Measurements from ENCODE around the gene ZNF223. TPM values are rescaled to one million over a fixed set of nuclear protein-coding genes. Genes with fewer than 3 reads are reported as not detected.

Gene ZNF223
- total RNA-seq, 1 donor from 2014 or later: 0.18 TPM

DNA sequence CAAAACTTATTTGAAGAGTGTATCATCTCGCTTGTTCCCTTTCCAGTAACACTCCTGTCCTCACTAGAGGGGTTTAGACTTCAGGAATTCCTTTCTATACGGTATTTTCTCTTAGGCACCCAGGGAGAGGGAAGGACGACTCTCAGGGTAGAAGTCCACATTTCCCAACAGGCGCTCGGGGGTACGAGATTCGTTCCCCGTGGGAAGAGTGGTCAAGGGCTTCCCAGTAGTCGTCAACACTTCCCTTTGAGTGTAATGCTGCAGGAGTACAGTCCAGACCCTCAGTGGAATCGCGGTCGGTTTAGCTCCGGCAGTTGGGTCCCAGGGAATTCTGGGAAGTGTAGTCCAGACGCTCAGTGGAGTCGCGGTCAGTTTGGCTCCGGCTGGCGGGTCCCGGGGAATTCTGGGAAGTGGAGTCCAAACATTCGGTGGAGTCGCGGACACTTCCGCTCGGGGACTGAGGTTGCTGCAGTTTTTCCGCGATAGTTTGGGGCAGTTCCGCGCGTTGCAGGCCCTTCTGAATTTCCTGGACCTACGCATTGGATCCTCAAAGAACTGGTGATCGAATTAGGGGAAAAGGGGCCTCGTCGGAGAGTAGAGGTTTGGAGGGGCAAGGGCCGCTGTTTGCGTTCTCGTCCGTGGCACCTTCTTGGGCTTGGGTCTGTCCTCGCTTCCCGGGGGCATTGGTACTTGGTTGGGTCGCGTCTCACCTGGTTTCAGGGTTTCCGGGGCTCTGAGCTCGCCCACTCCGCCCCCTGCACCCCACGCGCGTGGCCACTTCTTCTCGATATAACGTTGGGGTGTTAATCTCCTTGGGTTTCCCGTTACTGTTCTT, 42.3 kb downstream of the ZNF223 start, which contains the start of gene ZNF224:
Gene ZNF224 (plus strand): TSS at position 431 of the 835 bp plus-strand sequence. CDS start 3,513 bp downstream, outside the sequence.
- H3K27me3 Mint-ChIP-seq (ENCODE audit: insufficient read depth): no peaks in the 10 kb centered on the region
- intact Hi-C loops (cut with micrococcal nuclease): loop anchor here (1.0 to 5.0 kb wide), 11 partner anchors 19 to 267 kb away; partner anchors contain the start of genes ZNF155, ZNF222, ZNF225 and ZNF227
- peaks cover 25% of the 10 kb centered on the region for H3K36me3 Mint-ChIP-seq (ENCODE audit: low read depth)
- peaks cover 17% of the 10 kb centered on the region for H3K9me3 Mint-ChIP-seq
- H3K4me1 Mint-ChIP-seq (ENCODE audit: low read depth): peaks cover 22% of the 10 kb centered on the region
- peak within 1 kb of the TSS; percentile 98 for H3K4me3 Mint-ChIP-seq
- peak within 1 kb of the TSS; percentile 91 for H3K27ac Mint-ChIP-seq
- peak; percentile 73 for DNase-seq (ENCODE audit: low spot score)

DNA sequence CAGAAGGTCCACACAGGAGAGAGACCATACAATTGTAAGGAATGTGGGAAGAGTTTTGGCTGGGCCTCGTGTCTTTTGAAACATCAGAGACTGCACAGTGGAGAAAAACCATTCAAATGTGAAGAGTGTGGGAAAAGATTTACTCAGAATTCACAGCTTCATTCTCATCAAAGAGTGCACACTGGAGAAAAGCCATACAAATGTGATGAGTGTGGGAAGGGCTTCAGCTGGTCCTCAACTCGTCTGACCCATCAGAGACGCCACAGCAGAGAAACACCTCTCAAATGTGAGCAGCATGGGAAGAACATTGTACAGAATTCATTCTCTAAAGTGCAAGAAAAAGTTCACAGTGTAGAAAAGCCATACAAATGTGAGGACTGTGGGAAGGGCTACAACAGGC, 55.9 kb downstream of the ZNF223 start:
- H3K4me3 Mint-ChIP-seq: no peak overlapping the region
- intact Hi-C loops (cut with micrococcal nuclease): no loop called here
- peaks cover 77% of the 10 kb centered on the region for H3K9me3 Mint-ChIP-seq
- H3K36me3 Mint-ChIP-seq (ENCODE audit: low read depth): peaks cover 59% of the 10 kb centered on the region
- DNase-seq (ENCODE audit: low spot score): no peak
- H3K27me3 Mint-ChIP-seq (ENCODE audit: insufficient read depth): no peaks in the 10 kb centered on the region
- H3K4me1 Mint-ChIP-seq (ENCODE audit: low read depth): peaks cover 10% of the 10 kb centered on the region
- H3K27ac Mint-ChIP-seq: no peak overlapping the region

DNA sequence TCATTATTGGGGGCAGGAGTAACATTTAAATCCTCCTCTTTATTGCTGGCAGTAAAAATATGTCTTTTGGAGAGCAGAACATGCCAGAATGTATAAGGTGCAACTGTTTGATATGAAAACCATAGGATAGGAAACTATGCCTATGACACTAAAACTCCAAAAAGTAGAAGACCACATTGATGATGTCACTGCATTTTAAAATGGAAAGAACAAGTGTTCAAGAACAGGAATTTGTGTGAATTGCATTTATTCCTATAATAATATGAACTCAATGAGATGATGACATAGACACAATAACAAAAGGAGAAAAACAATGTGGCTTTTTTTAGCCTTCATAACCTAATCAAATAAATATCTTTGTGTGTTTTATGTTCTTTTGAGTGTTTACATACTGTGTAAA, 57.6 kb downstream of the ZNF223 start:
- H3K36me3 Mint-ChIP-seq (ENCODE audit: low read depth): peaks cover 45% of the 10 kb centered on the region
- H3K27me3 Mint-ChIP-seq (ENCODE audit: insufficient read depth): no peaks in the 10 kb centered on the region
- H3K4me3 Mint-ChIP-seq: no peak overlapping the region
- no peak overlapping the region for H3K27ac Mint-ChIP-seq
- peaks cover 22% of the 10 kb centered on the region for H3K4me1 Mint-ChIP-seq (ENCODE audit: low read depth)
- H3K9me3 Mint-ChIP-seq: peaks cover 60% of the 10 kb centered on the region
- intact Hi-C loops (cut with micrococcal nuclease): no loop called here
- no peak for DNase-seq (ENCODE audit: low spot score)

DNA sequence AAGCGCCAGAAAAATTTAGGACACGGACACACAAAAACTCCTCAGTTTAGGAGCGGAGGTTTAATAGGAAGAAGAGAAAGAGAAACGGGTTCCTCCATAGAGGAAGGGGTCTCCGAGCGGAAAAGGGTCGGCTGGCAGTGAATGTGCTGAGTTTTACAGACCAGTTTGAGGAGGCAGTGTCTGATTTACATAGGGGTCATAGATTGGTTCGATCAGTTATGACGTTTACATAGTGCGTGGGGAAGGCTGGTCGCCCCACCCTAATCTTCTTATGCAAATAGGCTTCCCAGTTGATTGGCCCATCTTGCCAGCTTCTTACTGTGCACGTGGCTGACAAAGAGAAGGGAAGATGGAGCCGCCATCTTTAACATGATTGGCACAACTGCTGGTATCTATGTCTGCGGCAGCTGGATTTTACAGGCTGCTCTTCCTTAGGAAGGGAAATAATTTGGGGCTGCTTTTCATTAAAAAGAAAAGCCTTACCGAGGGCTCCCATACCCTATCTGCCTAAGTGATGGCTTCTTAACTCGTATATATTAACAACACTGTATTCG, 60.2 kb downstream of the ZNF223 start:
- H3K9me3 Mint-ChIP-seq: peaks cover 41% of the 10 kb centered on the region

DNA sequence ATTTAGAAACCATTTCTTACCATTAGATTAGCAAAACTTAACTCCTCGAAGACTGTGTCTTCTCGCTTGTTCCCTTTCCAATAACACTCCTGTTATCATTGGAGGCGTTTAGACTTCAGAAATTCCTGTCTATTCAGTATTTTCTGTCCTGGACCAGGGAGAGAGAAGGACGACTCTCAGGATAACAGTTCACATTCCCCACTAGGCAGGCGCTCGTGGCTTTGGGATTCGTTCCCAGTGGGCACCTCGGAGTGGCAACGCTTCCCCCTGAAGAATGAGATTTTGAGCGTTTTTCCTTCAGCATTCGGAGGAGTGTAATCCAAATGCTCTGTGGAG, 60.9 kb downstream of the ZNF223 start:
- peaks cover 29% of the 10 kb centered on the region for H3K36me3 Mint-ChIP-seq (ENCODE audit: low read depth)
- H3K9me3 Mint-ChIP-seq: peaks cover 33% of the 10 kb centered on the region
- peak overlapping the region; percentile 100 for H3K4me3 Mint-ChIP-seq
- no peak for DNase-seq (ENCODE audit: low spot score)
- H3K4me1 Mint-ChIP-seq (ENCODE audit: low read depth): peaks cover 30% of the 10 kb centered on the region
- intact Hi-C loops (cut with micrococcal nuclease): loop anchor here (1.0 to 5.0 kb wide), 11 partner anchors 18 to 388 kb away; partner anchors contain the start of genes ZNF155, ZNF180, ZNF224 and ZNF226
- H3K27me3 Mint-ChIP-seq (ENCODE audit: insufficient read depth): no peaks in the 10 kb centered on the region
- H3K27ac Mint-ChIP-seq: peak overlapping the region; percentile 88

More for the DNA sequence above, 60.2 kb downstream of the ZNF223 start:
- DNase-seq (ENCODE audit: low spot score): no peak
- Mint-ChIP-seq H3K27me3 (ENCODE audit: insufficient read depth) (no peaks in the 10 kb centered on the region), H3K4me1 (ENCODE audit: low read depth) (peaks cover 30% of the 10 kb centered on the region), H3K36me3 (ENCODE audit: low read depth) (peaks cover 31% of the 10 kb centered on the region), H3K4me3 (peak overlapping the region; percentile 74), H3K27ac (no peak overlapping the region)
- intact Hi-C loops (cut with micrococcal nuclease): loop anchor here (2.0 to 5.0 kb wide), 3 partner anchors 101 to 177 kb away; partner anchors contain the start of genes ZNF155, ZNF227 and ZNF45

DNA sequence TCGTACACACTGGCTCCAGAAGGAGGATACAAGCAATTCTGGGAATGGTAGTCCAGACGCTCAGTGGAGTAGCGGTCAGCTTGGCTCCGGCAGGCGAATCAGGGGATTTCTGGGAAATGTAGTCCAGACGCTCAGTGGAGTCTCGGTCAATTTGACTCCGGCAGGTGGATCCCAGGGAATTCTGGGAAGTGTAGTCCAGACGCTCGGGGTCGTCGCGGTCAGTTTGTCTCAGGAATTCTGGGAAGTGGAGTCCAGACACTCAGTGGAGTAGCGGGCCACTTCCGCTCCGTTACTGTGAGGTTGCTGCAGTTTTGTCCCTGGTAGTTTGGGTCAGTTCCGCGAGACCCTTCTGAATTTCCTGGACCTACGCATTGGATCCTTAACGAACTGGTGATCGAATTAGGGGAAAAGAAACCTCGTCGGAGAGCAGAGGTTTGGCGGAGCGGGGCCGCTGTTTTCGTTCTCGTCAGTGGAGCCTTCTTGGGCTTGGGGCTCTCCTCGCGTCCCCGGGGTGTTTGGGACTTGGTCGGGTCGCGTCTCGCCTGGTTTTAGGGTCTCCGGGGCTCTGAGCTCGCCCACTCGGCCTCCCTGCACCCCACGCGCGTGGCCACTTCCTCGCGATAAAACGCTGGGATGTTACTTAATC, 61.4 kb downstream of the ZNF223 start, which contains the start of gene ZNF225:
Gene ZNF225 (plus strand): TSS at position 262 of the 646 bp plus-strand sequence. CDS start 2,429 bp downstream, outside the sequence.
- intact Hi-C loops (cut with micrococcal nuclease): loop anchor here (1.0 to 5.0 kb wide), 11 partner anchors 19 to 387 kb away; partner anchors contain the start of genes ZNF155, ZNF180, ZNF224 and ZNF226
- Mint-ChIP-seq H3K4me3 (peak within 1 kb of the TSS; percentile 100), H3K9me3 (peaks cover 29% of the 10 kb centered on the region), H3K27ac (peak within 1 kb of the TSS; percentile 88), H3K27me3 (ENCODE audit: insufficient read depth) (no peaks in the 10 kb centered on the region), H3K36me3 (ENCODE audit: low read depth) (peaks cover 27% of the 10 kb centered on the region), H3K4me1 (ENCODE audit: low read depth) (peaks cover 30% of the 10 kb centered on the region)
- peak; percentile 81 for DNase-seq (ENCODE audit: low spot score)

DNA sequence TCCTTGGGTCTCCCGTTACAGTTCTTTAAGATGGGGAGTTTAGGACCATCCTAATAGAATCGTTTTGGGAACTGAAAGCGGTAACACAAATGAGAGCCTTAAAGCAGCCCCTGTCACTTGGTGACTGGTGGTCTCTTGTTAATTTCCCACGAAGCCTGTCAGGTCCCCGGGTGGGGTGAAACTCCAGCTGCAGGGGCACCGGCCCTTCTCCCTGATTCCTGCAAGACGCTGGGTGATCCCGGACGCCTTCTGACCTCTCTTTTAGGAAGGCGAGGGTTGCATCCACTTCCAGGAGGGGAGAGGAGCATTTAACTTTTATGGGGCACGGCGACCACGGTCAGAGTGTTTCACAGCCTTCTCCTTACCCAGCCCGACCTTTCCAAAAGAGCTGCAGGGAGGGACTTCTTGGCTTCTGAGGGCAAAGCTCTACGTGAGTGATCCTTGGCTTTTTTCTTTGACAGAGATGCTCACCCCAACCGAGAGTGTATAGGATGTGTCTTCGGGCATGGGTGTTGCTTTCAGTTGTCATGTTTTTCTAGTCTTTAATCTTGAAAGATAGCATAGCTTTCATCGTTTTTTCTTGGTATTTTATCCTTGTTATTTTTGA, 62.1 kb downstream of the ZNF223 start:
- intact Hi-C loops (cut with micrococcal nuclease): loop anchor here (1.0 to 5.0 kb wide), 11 partner anchors 20 to 386 kb away; partner anchors contain the start of genes ZNF155, ZNF180, ZNF224 and ZNF226
- DNase-seq (ENCODE audit: low spot score): no peak
- H3K27me3 Mint-ChIP-seq (ENCODE audit: insufficient read depth): no peaks in the 10 kb centered on the region
- peak overlapping the region; percentile 100 for H3K4me3 Mint-ChIP-seq
- peak overlapping the region; percentile 61 for H3K27ac Mint-ChIP-seq
- peaks cover 27% of the 10 kb centered on the region for H3K36me3 Mint-ChIP-seq (ENCODE audit: low read depth)
- peaks cover 25% of the 10 kb centered on the region for H3K9me3 Mint-ChIP-seq
- H3K4me1 Mint-ChIP-seq (ENCODE audit: low read depth): peaks cover 30% of the 10 kb centered on the region

Other genes with a start within 250 kb of the ZNF223 start
- gene LYPD5, start 249.6 kb upstream of the ZNF223 start, total RNA-seq: 0.29 TPM in 1 of 2 replicates, not detected in the other
- 4.0 and 4.8 TPM in 2 replicates for gene ZNF283, start 224.7 kb upstream of the ZNF223 start, total RNA-seq
- gene ZNF404, start 168.1 kb upstream of the ZNF223 start, total RNA-seq: 0.59 and 0.60 TPM in 2 replicates
- gene ZNF45, start 116.8 kb upstream of the ZNF223 start, total RNA-seq: 11.5 and 13.1 TPM in 2 replicates
- 0.56 and 0.75 TPM in 2 replicates for gene ZNF221, start 100.8 kb upstream of the ZNF223 start, total RNA-seq
- 5.2 and 6.5 TPM in 2 replicates for gene ZNF155, start 67.8 kb upstream of the ZNF223 start, total RNA-seq
- 4.0 and 4.3 TPM in 2 replicates for gene ZNF230, start 49.1 kb upstream of the ZNF223 start, total RNA-seq
- 1.2 and 1.5 TPM in 2 replicates for gene ZNF222, start 26.7 kb upstream of the ZNF223 start, total RNA-seq
- 1.3 and 1.4 TPM in 2 replicates for gene ZNF284, start 20.1 kb downstream of the ZNF223 start, total RNA-seq
- gene ZNF224, start 42.3 kb downstream of the ZNF223 start, total RNA-seq: 18.8 and 20.4 TPM in 2 replicates
- 3.8 and 5.0 TPM in 2 replicates for gene ZNF225, start 61.4 kb downstream of the ZNF223 start, total RNA-seq
- 8.4 and 10.3 TPM in 2 replicates for gene ZNF234, start 89.5 kb downstream of the ZNF223 start, total RNA-seq
- gene ZNF226, start 113.1 kb downstream of the ZNF223 start, total RNA-seq: 10.5 and 11.6 TPM in 2 replicates
- gene ZNF227, start 160.5 kb downstream of the ZNF223 start, total RNA-seq: 21.7 and 22.6 TPM in 2 replicates
- 0.26 TPM in 1 of 2 replicates, not detected in the other for gene ZNF233, start 207.8 kb downstream of the ZNF223 start, total RNA-seq

All from activated T-helper 1 cell treated with anti-CD3 and anti-CD28 coated beads, Interleukin-12 subunit alpha, Interleukin-12 subunit beta, Interleukin-2, Interleukin-4 antibody, amounts not matched to agents 30 ng/mL and 10 ng/mL and 1 ng/mL, durations not matched to agents 14 hours and 24 hours and 36 hours (primary cell).